Activated T-helper 9 cell treated with anti-CD3 and anti-CD28 coated beads, Interleukin-2, amount 50 U/mL, for 16 hours (primary cell): Measurements from ENCODE around the gene AZIN2.
"Not testable (repeated sequence)": the region's sequence is repeated elsewhere in the genome, so short reads cannot be mapped to it uniquely, and the experiment has no call there.

Experiments used
- DNase-seq: peaks from one replicate; pipeline ENCODE4 v3.0.0-alpha.2; 2020; ENCODE audit warnings: low read depth

The AZIN2 gene

GRCh38 chr1:33057095-33057494 lies 23.9 kb upstream of the AZIN2 start:
- DNase-seq = no peak

DNA sequence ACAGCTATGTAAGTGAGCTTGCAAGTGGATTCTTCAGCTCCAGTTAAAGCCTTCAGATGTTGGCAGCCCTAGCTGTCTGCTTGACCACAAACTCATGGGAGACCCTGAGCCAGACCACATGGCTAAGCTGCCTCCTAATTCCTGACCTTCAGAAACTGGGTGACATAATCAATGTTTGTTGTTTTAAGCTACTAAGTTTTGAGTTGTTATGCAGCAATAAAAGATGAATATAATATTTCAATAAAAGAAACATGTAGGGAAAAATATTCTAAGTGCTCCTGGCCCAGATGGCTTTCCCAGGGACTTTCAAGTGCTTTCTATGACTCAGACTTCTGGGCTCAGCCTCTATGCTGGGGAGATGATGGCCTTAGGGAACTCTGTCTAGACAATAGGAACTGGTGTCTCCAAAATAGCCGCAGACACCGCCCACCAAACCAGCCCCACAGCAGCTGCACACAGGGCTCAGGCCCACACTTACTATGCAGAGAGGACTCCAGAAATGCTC lies 20.3 kb upstream of the AZIN2 start:
- no peak for DNase-seq

- no peak for DNase-seq
Measured at GRCh38 chr1:33061834-33062233, 19.1 kb upstream of the AZIN2 start.

DNA sequence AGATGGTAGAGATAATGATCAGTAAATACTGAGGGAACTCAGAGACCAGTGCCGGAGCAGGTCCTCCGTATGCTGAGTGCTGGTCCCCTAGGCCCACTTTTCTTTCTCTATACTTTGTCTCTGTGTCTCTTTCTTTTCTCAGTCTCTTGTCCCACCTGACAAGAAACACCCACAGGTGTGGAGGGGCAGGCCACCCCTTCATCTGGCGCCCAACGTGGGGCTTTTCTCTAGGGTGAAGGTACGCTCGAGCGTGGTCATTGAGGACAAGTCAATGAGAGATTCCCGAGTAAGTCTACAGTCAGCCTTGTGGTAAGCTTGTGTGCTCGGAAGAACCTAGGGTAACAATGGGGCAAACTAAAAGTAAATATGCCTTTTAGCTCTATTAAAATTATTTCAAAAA lies 16.7 kb upstream of the AZIN2 start:
- not testable (repeated sequence) for DNase-seq

DNA sequence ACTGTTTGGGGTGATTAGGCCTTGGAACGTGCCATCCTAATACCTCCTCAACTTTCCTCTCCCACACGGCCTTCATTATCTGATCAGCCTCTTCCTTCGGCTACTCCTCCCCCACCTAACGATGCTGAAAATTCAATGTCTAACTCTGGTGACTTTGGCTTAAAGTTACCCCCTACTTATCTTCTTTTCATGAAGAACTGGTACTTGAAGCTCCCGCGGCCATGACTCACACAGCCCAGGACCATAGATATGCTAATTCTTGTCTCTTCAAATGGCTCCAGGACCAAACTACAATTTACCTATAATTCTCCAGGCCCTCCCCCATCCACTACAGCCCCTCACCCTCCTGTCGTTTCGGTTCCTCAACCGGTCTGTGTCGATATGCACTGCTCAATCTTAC lies 15.7 kb upstream of the AZIN2 start:
- no peak for DNase-seq

DNA sequence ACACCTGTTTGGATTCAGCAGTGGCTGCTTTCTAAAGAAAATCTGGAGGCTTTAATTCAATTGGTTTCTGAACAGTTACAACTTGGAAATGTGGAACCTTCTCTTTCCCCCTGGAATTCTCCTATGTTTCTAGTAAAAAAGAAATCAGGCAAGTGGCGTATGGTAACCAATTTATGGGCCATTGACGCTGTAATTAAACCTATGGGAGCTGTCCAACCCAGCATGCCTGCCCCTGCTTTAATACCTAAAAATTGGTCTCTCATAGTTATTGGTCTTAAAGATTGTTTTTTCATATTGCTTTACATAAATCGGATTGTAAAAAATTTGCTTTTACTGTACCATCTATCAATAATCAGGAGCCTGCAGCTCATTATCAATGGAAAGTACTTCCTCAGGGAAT lies 14.5 kb upstream of the AZIN2 start:
- not testable (repeated sequence) for DNase-seq

DNA sequence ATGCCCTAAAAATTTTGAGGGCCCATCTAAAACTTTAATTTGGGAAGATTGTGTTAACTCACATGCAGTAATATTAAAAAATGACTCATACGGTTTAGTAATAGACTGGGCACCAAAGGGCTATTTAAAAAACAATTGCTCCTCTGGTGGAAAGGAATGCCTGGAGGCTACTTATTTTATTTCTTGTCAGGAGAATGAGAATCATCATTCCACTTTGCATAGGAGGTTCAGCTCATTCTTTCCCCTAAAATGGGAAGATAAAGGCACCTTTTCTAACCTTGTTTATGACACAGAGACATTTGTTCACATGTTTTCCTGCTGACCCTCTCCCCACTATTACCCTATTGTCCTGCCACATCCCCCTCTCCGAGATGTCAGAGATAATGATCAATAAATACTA lies 12.8 kb upstream of the AZIN2 start:
- not testable (repeated sequence) for DNase-seq

GRCh38 chr1:33070628-33071027 lies 10.3 kb upstream of the AZIN2 start:
- no peak for DNase-seq

- DNase-seq = no peak
Measured at GRCh38 chr1:33072707-33073106, 8.2 kb upstream of the AZIN2 start.

DNA sequence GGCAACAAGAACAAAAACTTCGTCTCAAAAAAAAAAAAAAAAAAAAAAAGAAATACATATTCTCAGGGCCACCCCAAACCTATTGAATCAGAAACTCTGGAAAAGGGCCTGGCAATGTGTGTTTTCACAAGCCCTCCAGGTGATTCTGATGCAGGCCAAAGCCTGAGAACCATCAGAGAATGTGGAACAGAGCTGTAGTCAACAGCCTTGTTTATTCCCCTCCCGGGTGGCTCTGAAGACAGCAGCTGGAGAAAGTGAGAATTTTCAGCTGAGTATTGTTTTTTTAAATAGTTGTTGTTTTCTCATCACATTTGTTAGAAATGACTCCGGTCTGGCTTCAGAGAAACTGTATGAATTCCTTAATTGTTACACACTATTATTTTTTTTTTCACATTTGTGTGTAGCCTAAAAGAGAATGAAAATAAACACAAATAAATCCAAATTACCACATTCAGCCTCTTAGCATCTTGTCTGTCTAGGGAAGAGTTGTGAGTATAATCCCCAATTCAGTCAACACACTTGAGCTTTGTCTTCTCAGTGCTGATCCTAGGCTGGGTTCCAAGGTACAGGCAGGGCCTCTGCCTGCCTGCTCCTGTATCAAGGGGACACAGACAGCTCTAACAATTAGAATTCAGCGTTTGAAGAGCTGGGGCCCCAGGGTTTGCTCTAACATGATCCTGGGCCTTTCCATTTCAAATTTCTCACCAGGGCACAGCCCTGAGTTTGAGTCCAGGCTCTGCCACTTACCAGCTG lies 6.6 kb upstream of the AZIN2 start:
- DNase-seq = no peak

GRCh38 chr1:33078030-33078591 lies 2.8 kb upstream of the AZIN2 start:
- no peak for DNase-seq

DNA sequence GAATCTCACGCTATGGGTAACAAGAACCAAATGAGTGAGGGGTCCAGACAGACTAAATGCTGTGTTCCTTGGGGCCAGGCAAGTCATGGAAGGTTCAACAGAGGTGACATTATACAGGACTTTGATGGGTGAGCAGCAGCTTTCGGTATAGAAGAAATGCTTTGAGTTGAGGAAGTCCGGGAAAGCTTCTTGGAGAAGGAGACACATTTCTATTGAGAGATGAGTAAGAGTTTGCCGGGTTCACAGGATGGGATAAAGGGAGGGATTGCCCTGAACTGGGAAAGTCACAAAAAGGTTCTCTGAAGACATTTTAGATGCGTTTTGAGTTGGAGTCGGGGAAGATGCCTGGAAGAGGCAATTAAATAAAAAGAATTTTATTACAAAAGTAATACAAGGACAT lies 580 bp upstream of the AZIN2 start:
- DNase-seq = no peak

GRCh38 chr1:33081554-33082305 lies 777 bp downstream of the AZIN2 start:
- DNase-seq = no peak

DNA sequence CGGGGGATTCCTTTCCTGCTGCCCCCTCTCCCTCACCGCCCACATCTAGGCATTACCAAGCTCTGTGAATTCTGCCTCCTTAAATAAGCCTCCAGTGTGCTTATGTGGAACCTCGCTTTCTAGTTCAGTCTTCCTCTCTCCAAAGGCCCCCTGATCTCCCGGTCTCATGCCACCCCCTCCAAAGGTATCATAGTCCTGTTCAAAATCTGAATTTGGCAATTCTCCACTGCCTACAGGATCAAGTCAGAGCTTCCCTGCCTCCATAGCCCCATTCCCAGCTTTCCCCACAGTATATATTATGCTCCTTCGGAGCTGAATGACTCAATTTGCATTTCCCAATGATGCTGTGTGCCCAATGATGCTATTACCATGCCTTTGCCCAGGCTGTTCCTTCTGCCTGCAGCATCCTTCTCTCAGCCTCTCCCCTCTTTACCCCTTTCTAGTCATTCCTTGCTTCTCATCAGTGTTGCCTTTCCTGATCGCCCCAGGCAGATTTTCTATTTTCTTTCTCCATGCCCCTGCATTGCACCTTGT lies 1.7 kb downstream of the AZIN2 start:
- no peak for DNase-seq

DNA sequence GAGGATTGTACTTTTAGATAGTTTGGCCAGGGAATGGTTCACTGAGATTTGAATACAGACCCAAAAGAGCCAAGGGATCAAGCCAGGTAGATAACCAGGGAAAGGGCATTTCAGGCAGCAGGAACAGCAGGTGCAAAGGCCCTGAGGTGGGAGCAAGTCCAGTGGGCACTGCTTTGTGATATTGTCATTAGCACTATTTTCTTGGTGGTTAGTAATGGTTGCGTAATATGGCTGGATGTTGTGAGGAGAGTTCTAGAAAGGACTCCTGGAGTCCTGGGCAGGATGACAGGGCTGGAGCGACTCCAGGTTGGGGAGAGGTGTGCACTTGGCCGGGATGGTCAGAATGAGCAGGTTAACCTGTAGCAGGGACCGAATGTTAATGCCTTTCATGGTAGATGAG lies 4.4 kb downstream of the AZIN2 start:
- no peak for DNase-seq

- no peak for DNase-seq
Measured at GRCh38 chr1:33086384-33086850, 5.5 kb downstream of the AZIN2 start.

DNA sequence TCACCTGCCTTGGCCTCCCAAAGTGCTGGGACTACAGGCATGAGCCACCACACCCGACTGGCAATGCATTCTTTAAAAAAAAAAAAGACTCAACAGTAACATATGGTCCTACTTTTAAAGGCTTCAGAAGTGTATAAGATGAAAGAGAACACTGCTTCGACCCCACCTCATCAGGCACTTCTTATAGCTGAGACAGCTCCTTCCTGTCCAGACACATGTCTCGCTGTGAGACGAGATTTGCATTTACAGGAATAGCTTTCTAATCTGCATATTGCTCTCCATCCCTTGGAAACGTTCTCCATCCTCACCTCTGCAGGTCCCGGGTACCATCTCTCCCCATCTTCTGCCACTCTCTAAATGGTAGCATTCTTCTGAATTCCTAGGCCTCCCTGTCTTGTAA lies 6.7 kb downstream of the AZIN2 start:
- no peak for DNase-seq

- DNase-seq = no peak
Measured at GRCh38 chr1:33088119-33088906, 7.4 kb downstream of the AZIN2 start.

- no peak for DNase-seq
Measured at GRCh38 chr1:33089457-33089856, 8.5 kb downstream of the AZIN2 start.

GRCh38 chr1:33092438-33092837 lies 11.5 kb downstream of the AZIN2 start:
- DNase-seq = no peak

- no peak for DNase-seq
Measured at GRCh38 chr1:33093004-33093403, 12.1 kb downstream of the AZIN2 start.

GRCh38 chr1:33094486-33094885 lies 13.5 kb downstream of the AZIN2 start:
- no peak for DNase-seq
